Kidney (tissue), 14 donors: Measurements from ENCODE around the gene ERCC4. TPM values are rescaled to one million over a fixed set of nuclear protein-coding genes. Genes with fewer than 3 reads are reported as not detected.

Experiments used
- DNase-seq, 5 donors: peaks; one replicate each; pipeline ENCODE4 v3.0.0-alpha.2; 2013 to 2020
- FAIRE-seq: peaks from 2 replicates; lab custom pipeline; 2012; peaks lifted over from hg19 to GRCh38; lab: Jason Lieb, UNC
- H3K27ac ChIP-seq, 2 donors: one replicate each; pipeline ENCODE4 v1.7.0; 2013; ENCODE audit warnings: low read depth in 2 of 2, low read length in 2 of 2, inconsistent platforms in 1 of 2
- H3K27me3 ChIP-seq: one replicate; pipeline ENCODE4 v1.7.1; 2013; ENCODE audit warnings: low read length, inconsistent platforms; ENCODE audit not compliant: control insufficient read depth, insufficient read depth
- H3K36me3 ChIP-seq, 3 donors: one replicate each; pipeline versions ENCODE4 v1.7.0 to v1.7.1; 2013; ENCODE audit warnings: low read length in 3 of 3, control low read depth in 1 of 3, inconsistent platforms in 1 of 3; ENCODE audit not compliant: insufficient read depth in 3 of 3, control insufficient read depth in 2 of 3
- H3K4me1 ChIP-seq, 3 donors: one replicate each; pipeline versions ENCODE4 v1.7.0 to v1.7.1; 2013; ENCODE audit warnings: low read length in 3 of 3, inconsistent platforms in 1 of 3, low read depth in 1 of 3; ENCODE audit not compliant: control insufficient read depth in 2 of 3, insufficient read depth in 2 of 3
- H3K4me3 ChIP-seq, 3 donors: one replicate each; pipeline versions ENCODE4 v1.7.0 to v1.8.1; 2013; ENCODE audit warnings: low read length in 3 of 3, control low read depth in 1 of 3, inconsistent platforms in 1 of 3
- H3K9ac ChIP-seq, 3 donors: one replicate each; pipeline versions ENCODE4 v1.7.0 to v1.7.1; 2013; ENCODE audit warnings: low read length in 3 of 3, control low read depth in 1 of 3, inconsistent platforms in 1 of 3
- H3K9me3 ChIP-seq, 3 donors: one replicate each; pipeline versions ENCODE4 v1.7.0 to v1.7.1; 2013; ENCODE audit warnings: low read length in 3 of 3, control low read depth in 1 of 3, inconsistent platforms in 1 of 3; ENCODE audit not compliant: control insufficient read depth in 2 of 3, insufficient read depth in 1 of 3
- CTCF ChIP-seq: IDR thresholded peaks from 3 replicates; pipeline ENCODE4 v1.5.1; 2012; ENCODE audit warnings: mild to moderate bottlenecking, moderate library complexity, borderline replicate concordance; ENCODE audit not compliant: insufficient read depth; ENCODE audit errors: extremely low read depth
- intact Hi-C: fragments of 100-400 bp; cut with DNase I; formaldehyde crosslinking; loops from one replicate; pipeline ENCODE4 v1.11.1; 2022
- polyA plus RNA-seq: library from polyadenylated mRNA; stranded (reverse); fragments of 350-450 nt; fragmentation: Illumina TruSeq; extraction: RNeasy Lipid Tissue Mini Kit (QIAGEN cat#74804); gene quantifications from one replicate; pipeline ENCODE4 v1.2.3, GENCODE V29; 2014; ENCODE audit warnings: low read depth, low replicate concordance; ENCODE audit not compliant: insufficient read depth
- total RNA-seq: library from RNA; stranded (reverse); fragmentation: NEBNext Ultra II Directional; extraction: Animal tissue kit (Norgen Biotek cat#: 25700); gene quantifications from one replicate; pipeline ENCODE4 v1.2.1, GENCODE V29; 2021
- donor health status: control.
- donor health status: control.
- donor health status: control.
- donor health status: control.
- donor health status: control.
- donor health status: DM: yes; HTN: yes; CAD: no.
- donor health status: Normal renal cell carcinoma (clear cell type).

The ERCC4 gene
- total and polyA plus RNA-seq, 2 donors from 2014 or later: 2.0 to 10.5 TPM

GRCh38 chr16:13945744-13946485 lies 26.0 kb downstream of the ERCC4 start:
- no peaks in the 10 kb centered on the region for H3K4me1 ChIP-seq
- FAIRE-seq (no peak), DNase-seq (no peak)
- no peak overlapping the region for H3K4me3 ChIP-seq
- no peaks in the 10 kb centered on the region for H3K9me3 ChIP-seq
- no peaks in the 10 kb centered on the region for H3K27me3 ChIP-seq
- intact Hi-C loops: no loop called here
- TF ChIP-seq CTCF: no peak
- H3K36me3 ChIP-seq: peaks cover 0 to 27% (median 13%) of the 10 kb centered on the region in 3 donors
- no peak overlapping the region for H3K9ac ChIP-seq
- H3K27ac ChIP-seq: no peak overlapping the region

- H3K27me3 ChIP-seq: no peaks in the 10 kb centered on the region
- no peak for FAIRE-seq
- H3K9me3 ChIP-seq: no peaks in the 10 kb centered on the region
- H3K4me1 ChIP-seq: peaks cover 2 to 8% (median 3%) of the 10 kb centered on the region in 3 donors
- H3K4me3 ChIP-seq: no peak overlapping the region
- H3K27ac ChIP-seq: no peak overlapping the region
- no peak overlapping the region for H3K9ac ChIP-seq
- TF ChIP-seq CTCF: no peak
- intact Hi-C loops: no loop called here
- peaks cover 0 to 27% (median 13%) of the 10 kb centered on the region in 3 donors for H3K36me3 ChIP-seq
- DNase-seq: no peak
Observed at GRCh38 chr16:13948086-13948485, 28.1 kb downstream of the ERCC4 start.

GRCh38 chr16:13950821-13951547 lies 31.0 kb downstream of the ERCC4 start:
- intact Hi-C loops: no loop called here
- H3K9ac ChIP-seq: no peak overlapping the region
- no peak for DNase-seq
- no peaks in the 10 kb centered on the region for H3K9me3 ChIP-seq
- peaks cover 0 to 14% (median 7%) of the 10 kb centered on the region in 3 donors for H3K36me3 ChIP-seq
- TF ChIP-seq CTCF: no peak
- H3K4me3 ChIP-seq: no peak overlapping the region
- H3K4me1 ChIP-seq: peaks cover 2 to 8% (median 3%) of the 10 kb centered on the region in 3 donors
- FAIRE-seq: peak; percentile 33
- no peaks in the 10 kb centered on the region for H3K27me3 ChIP-seq
- no peak overlapping the region for H3K27ac ChIP-seq
